Calu3 (cell line): ENCODE results near the gene TLCD5. TPM values are rescaled to one million over a fixed set of nuclear protein-coding genes. Genes with fewer than 3 reads are reported as not detected.

Experiments
- BruUV-seq: library from RNA; stranded (reverse); fragments of 400-500 nt; replicated peaks from 2 replicates; lab custom pipeline; 2021; lab: Mats Ljungman, UMichigan
- CTCF ChIA-PET: fragments of 300-600 bp; sonication (Branson Sonifier 250); formaldehyde crosslinking; loops from one replicate; lab custom pipeline; 2022; ENCODE audit warnings: antibody characterized with exemption; lab: Charles Lee
- DNase-seq: peaks from one replicate; pipeline ENCODE4 v3.0.0; 2022
- H3K27ac Mint-ChIP-seq: one replicate; pipeline ENCODE4 v1.8.0; 2022; ENCODE audit warnings: mixed read lengths; ENCODE audit not compliant: unreplicated experiment
- H3K27me3 Mint-ChIP-seq: one replicate; pipeline ENCODE4 v1.8.0; 2022; ENCODE audit warnings: mixed read lengths; ENCODE audit not compliant: unreplicated experiment
- H3K36me3 Mint-ChIP-seq: one replicate; pipeline ENCODE4 v1.8.0; 2022; ENCODE audit warnings: mild to moderate bottlenecking, moderate library complexity, mixed read lengths; ENCODE audit not compliant: insufficient read depth, unreplicated experiment
- H3K4me1 Mint-ChIP-seq: one replicate; pipeline ENCODE4 v1.8.0; 2022; ENCODE audit warnings: mild to moderate bottlenecking, low read depth, mixed read lengths; ENCODE audit not compliant: unreplicated experiment
- H3K4me3 Mint-ChIP-seq: one replicate; pipeline ENCODE4 v1.8.0; 2022; ENCODE audit warnings: mild to moderate bottlenecking, low read depth, moderate library complexity, mixed read lengths; ENCODE audit not compliant: unreplicated experiment
- H3K9me3 Mint-ChIP-seq: one replicate; pipeline ENCODE4 v1.8.0; 2022; ENCODE audit warnings: low read depth, mixed read lengths; ENCODE audit not compliant: unreplicated experiment
- intact Hi-C: fragments of 100-400 bp; cut with micrococcal nuclease; formaldehyde crosslinking; loops from one replicate; pipeline ENCODE4 v1.10.0; 2022; ENCODE audit not compliant: unreplicated experiment
- total RNA-seq: library from RNA; stranded (reverse); gene quantifications from 2 replicates; pipeline ENCODE4 v1.2.3, GENCODE V29; 2022
- TF ChIP-seq, protein P1 (sequence below): fragments of 200-600 bp; IDR thresholded peaks from one replicate; pipeline ENCODE4 v1.8.0; 2022; ENCODE audit warnings: antibody characterized with exemption; ENCODE audit not compliant: unreplicated experiment

The TLCD5 gene
- total RNA-seq, 1 experiment from 2014 or later = 4.9 TPM

DNA sequence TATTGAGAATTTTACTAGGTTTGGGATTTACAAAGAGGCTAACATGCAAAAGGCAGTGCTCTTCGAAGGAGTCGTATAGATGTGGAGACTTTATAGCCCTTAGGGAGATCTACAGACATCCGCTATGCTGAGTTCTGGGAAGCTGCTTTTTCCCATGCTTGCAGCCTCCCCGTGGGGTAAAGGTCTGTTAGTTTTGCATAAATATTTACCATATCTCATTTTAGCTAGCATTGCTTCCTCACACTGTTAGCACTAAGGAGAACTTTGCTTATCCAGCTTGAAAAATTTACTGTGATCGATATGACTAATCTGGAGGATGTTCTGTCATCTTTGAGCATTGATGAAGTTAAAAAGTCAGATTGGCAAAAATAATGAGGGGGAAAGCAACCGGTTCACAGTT lies 29.7 kb downstream of the TLCD5 start:
- Mint-ChIP-seq H3K27me3 (no peaks in the 10 kb centered on the region), H3K4me1 (peaks cover 22% of the 10 kb centered on the region), H3K36me3 (no peaks in the 10 kb centered on the region), H3K27ac (no peak overlapping the region), H3K9me3 (no peaks in the 10 kb centered on the region), H3K4me3 (no peak overlapping the region)
- BruUV-seq = no TSS peak
- intact Hi-C loops = no loop called here
- no peak for DNase-seq
- TF ChIP-seq, protein P1, sequence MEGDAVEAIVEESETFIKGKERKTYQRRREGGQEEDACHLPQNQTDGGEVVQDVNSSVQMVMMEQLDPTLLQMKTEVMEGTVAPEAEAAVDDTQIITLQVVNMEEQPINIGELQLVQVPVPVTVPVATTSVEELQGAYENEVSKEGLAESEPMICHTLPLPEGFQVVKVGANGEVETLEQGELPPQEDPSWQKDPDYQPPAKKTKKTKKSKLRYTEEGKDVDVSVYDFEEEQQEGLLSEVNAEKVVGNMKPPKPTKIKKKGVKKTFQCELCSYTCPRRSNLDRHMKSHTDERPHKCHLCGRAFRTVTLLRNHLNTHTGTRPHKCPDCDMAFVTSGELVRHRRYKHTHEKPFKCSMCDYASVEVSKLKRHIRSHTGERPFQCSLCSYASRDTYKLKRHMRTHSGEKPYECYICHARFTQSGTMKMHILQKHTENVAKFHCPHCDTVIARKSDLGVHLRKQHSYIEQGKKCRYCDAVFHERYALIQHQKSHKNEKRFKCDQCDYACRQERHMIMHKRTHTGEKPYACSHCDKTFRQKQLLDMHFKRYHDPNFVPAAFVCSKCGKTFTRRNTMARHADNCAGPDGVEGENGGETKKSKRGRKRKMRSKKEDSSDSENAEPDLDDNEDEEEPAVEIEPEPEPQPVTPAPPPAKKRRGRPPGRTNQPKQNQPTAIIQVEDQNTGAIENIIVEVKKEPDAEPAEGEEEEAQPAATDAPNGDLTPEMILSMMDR = no peak
- CTCF ChIA-PET = no interaction called here

DNA sequence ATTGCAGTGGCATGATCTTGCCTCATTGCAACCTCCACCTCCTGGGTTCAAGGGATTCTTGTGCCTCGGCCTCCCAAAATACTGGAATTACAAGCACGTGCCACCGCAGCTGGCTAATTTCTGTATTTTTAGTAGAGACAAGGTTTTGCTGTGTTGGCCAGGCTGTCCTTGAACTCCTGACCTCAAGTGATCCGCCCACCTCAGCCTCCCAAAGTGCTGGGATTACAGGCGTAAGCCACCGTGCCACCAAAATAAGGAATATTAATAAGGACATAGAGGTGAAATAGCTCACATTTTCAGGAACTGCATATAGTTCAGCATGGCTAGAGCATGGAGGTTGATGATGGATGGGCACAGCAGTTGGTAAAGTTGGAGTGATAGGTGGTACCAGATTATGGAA lies 32.5 kb downstream of the TLCD5 start:
- H3K4me3 Mint-ChIP-seq = no peak overlapping the region
- peaks cover 22% of the 10 kb centered on the region for H3K4me1 Mint-ChIP-seq
- CTCF ChIA-PET = no interaction called here
- no peaks in the 10 kb centered on the region for H3K36me3 Mint-ChIP-seq
- BruUV-seq = no TSS peak
- intact Hi-C loops = no loop called here
- H3K27ac Mint-ChIP-seq = no peak overlapping the region
- no peaks in the 10 kb centered on the region for H3K9me3 Mint-ChIP-seq
- TF ChIP-seq, protein P1 = no peak
- H3K27me3 Mint-ChIP-seq = no peaks in the 10 kb centered on the region
- DNase-seq = no peak

DNA sequence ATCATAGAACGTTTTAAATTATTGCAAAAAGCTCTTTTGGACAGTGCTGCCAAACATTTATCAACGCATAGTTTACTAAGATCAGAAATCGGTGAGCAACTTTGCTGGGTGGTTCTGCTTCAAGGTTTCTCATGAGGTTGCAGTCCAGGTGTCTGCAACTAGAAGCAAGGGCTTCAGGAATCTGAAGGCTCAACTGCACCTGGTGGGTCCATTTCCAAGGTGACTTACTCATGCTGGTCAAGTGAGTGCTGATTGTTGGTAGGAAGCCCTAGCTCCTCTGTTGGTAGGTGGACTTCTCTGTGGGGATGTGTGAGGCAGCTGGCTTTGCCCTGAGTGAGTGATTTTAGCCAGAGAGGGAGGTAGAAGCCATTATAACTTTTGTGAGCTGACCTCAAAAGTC lies 33.6 kb downstream of the TLCD5 start:
- TF ChIP-seq, protein P1 = no peak
- no peaks in the 10 kb centered on the region for H3K9me3 Mint-ChIP-seq
- peaks cover 19% of the 10 kb centered on the region for H3K4me1 Mint-ChIP-seq
- intact Hi-C loops = no loop called here
- no peak overlapping the region for H3K27ac Mint-ChIP-seq
- H3K36me3 Mint-ChIP-seq = no peaks in the 10 kb centered on the region
- no TSS peak for BruUV-seq
- H3K27me3 Mint-ChIP-seq = no peaks in the 10 kb centered on the region
- CTCF ChIA-PET = no interaction called here
- no peak for DNase-seq
- no peak overlapping the region for H3K4me3 Mint-ChIP-seq

DNA sequence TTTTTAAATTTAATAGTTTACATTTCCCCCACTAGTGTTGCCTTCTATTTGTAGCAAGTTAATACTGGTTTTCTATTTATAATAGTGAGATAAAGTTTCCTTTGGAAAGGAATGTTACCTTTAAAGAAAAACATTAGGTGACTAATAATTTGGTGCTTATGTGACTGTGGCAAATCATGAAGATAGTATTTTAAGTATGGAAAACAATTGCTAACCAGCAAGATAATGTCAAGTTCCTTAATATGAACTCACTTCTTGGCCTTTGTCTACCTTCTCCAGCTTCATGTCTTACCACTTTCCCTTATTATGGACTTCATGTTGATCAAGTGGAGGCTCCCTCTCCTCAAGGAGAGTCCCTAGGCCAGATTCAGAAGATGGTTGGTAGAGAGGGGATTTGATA lies 38.3 kb downstream of the TLCD5 start:
- intact Hi-C loops = no loop called here
- no peak for DNase-seq
- Mint-ChIP-seq H3K27ac (no peak overlapping the region), H3K36me3 (no peaks in the 10 kb centered on the region), H3K4me3 (no peak overlapping the region), H3K27me3 (no peaks in the 10 kb centered on the region), H3K9me3 (no peaks in the 10 kb centered on the region), H3K4me1 (no peaks in the 10 kb centered on the region)
- CTCF ChIA-PET = no interaction called here
- no TSS peak for BruUV-seq
- TF ChIP-seq, protein P1 = no peak
